Upper lobe of right lung (tissue), 1 donor: ENCODE results near the gene MIP. TPM values are rescaled to one million over a fixed set of nuclear protein-coding genes. Genes with fewer than 3 reads are reported as not detected.

Experiments
- ATAC-seq: fragments of 200-7000 bp; cut with Tn5 transposase; one replicate; pipeline ENCODE4 v1.9.1; 2020; ENCODE audit warnings: mild to moderate bottlenecking, moderate library complexity
- DNase-seq: peaks from one replicate; pipeline ENCODE4 v3.0.0-alpha.2; 2020
- H3K27ac ChIP-seq: fragments of 200-600 bp; one replicate; pipeline ENCODE4 v1.8.0; 2022
- H3K27me3 ChIP-seq: fragments of 200-600 bp; one replicate; pipeline ENCODE4 v1.8.0; 2022; ENCODE audit warnings: mild to moderate bottlenecking
- H3K36me3 ChIP-seq: fragments of 200-600 bp; one replicate; pipeline ENCODE4 v1.8.0; 2022
- H3K4me1 ChIP-seq: fragments of 200-600 bp; one replicate; pipeline ENCODE4 v1.8.0; 2022
- H3K4me3 ChIP-seq: fragments of 200-600 bp; one replicate; pipeline ENCODE4 v1.8.0; 2022; ENCODE audit warnings: mild to moderate bottlenecking
- H3K9me3 ChIP-seq: fragments of 200-600 bp; one replicate; pipeline ENCODE4 v1.8.0; 2022
- intact Hi-C: fragments of 100-400 bp; cut with DNase I; formaldehyde crosslinking; loops from one replicate; pipeline ENCODE4 v1.11.0; 2022
- total RNA-seq: library from RNA; stranded (reverse); fragmentation: NEBNext Ultra II Directional; extraction: Animal tissue kit (Norgen Biotek cat#: 25700); gene quantifications from one replicate; pipeline ENCODE4 v1.2.1, GENCODE V29; 2021
- TF ChIP-seq, protein P1 (sequence below): fragments of 200-600 bp; IDR thresholded peaks from one replicate; pipeline ENCODE4 v1.8.0; 2022; ENCODE audit warnings: antibody characterized with exemption
- donor health status: DM: no; HTN: yes; CAD: no; lungs with severe emphysema.

Gene MIP
- total RNA-seq, 1 donor from 2014 or later = not detected

- Histone ChIP-seq H3K4me1 (no peaks in the 10 kb centered on the region), H3K36me3 (no peaks in the 10 kb centered on the region), H3K27me3 (no peaks in the 10 kb centered on the region), H3K4me3 (no peak overlapping the region), H3K27ac (no peak overlapping the region), H3K9me3 (no peaks in the 10 kb centered on the region)
- ATAC-seq (no peak), DNase-seq (no peak)
- intact Hi-C loops = no loop called here
- TF ChIP-seq, protein P1, sequence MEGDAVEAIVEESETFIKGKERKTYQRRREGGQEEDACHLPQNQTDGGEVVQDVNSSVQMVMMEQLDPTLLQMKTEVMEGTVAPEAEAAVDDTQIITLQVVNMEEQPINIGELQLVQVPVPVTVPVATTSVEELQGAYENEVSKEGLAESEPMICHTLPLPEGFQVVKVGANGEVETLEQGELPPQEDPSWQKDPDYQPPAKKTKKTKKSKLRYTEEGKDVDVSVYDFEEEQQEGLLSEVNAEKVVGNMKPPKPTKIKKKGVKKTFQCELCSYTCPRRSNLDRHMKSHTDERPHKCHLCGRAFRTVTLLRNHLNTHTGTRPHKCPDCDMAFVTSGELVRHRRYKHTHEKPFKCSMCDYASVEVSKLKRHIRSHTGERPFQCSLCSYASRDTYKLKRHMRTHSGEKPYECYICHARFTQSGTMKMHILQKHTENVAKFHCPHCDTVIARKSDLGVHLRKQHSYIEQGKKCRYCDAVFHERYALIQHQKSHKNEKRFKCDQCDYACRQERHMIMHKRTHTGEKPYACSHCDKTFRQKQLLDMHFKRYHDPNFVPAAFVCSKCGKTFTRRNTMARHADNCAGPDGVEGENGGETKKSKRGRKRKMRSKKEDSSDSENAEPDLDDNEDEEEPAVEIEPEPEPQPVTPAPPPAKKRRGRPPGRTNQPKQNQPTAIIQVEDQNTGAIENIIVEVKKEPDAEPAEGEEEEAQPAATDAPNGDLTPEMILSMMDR = no peak
Observed at GRCh38 chr12:56434828-56435227, 19.6 kb downstream of the MIP start.

GRCh38 chr12:56431850-56432249 is 22.6 kb downstream of the MIP start:
- H3K27me3 ChIP-seq = no peaks in the 10 kb centered on the region

GRCh38 chr12:56431288-56431687 is 23.2 kb downstream of the MIP start:
- Histone ChIP-seq H3K9me3 (no peaks in the 10 kb centered on the region), H3K4me1 (no peaks in the 10 kb centered on the region), H3K4me3 (no peak overlapping the region), H3K36me3 (peaks cover 6% of the 10 kb centered on the region), H3K27ac (no peak overlapping the region), H3K27me3 (no peaks in the 10 kb centered on the region)
- intact Hi-C loops = no loop called here
- no peak for DNase-seq
- TF ChIP-seq, protein P1 = no peak
- ATAC-seq = no peak

More at GRCh38 chr12:56431850-56432249, 22.6 kb downstream of the MIP start:
- Histone ChIP-seq H3K4me3 (no peak overlapping the region), H3K9me3 (no peaks in the 10 kb centered on the region), H3K36me3 (peaks cover 6% of the 10 kb centered on the region), H3K27ac (no peak overlapping the region), H3K4me1 (no peaks in the 10 kb centered on the region)
- DNase-seq (no peak), ATAC-seq (no peak)
- intact Hi-C loops = no loop called here
- TF ChIP-seq, protein P1 = no peak

GRCh38 chr12:56425940-56426438 is 28.5 kb downstream of the MIP start:
- Histone ChIP-seq H3K36me3 (peaks cover 26% of the 10 kb centered on the region), H3K4me1 (no peaks in the 10 kb centered on the region), H3K4me3 (no peak overlapping the region), H3K9me3 (no peaks in the 10 kb centered on the region), H3K27me3 (no peaks in the 10 kb centered on the region), H3K27ac (no peak overlapping the region)
- no peak for ATAC-seq
- TF ChIP-seq, protein P1 = no peak
- intact Hi-C loops = no loop called here
- no peak for DNase-seq

GRCh38 chr12:56425193-56425592 is 29.3 kb downstream of the MIP start:
- Histone ChIP-seq H3K4me1 (no peaks in the 10 kb centered on the region), H3K36me3 (peaks cover 26% of the 10 kb centered on the region), H3K27ac (no peak overlapping the region), H3K27me3 (no peaks in the 10 kb centered on the region), H3K4me3 (no peak overlapping the region), H3K9me3 (no peaks in the 10 kb centered on the region)
- no peak for DNase-seq
- no peak for ATAC-seq
- TF ChIP-seq, protein P1 = no peak
- intact Hi-C loops = no loop called here

- peaks cover 30% of the 10 kb centered on the region for H3K36me3 ChIP-seq
- DNase-seq = no peak
- H3K4me1 ChIP-seq = no peaks in the 10 kb centered on the region
- H3K27ac ChIP-seq = no peak overlapping the region
- H3K27me3 ChIP-seq = no peaks in the 10 kb centered on the region
- no peak for ATAC-seq
- TF ChIP-seq, protein P1 = no peak
- H3K4me3 ChIP-seq = no peak overlapping the region
- intact Hi-C loops = no loop called here
- H3K9me3 ChIP-seq = no peaks in the 10 kb centered on the region
Observed at GRCh38 chr12:56420411-56420810, 34.0 kb downstream of the MIP start.
